K562 (cell line): ENCODE results near the gene ITPR3. TPM values are rescaled to one million over a fixed set of nuclear protein-coding genes. Genes with fewer than 3 reads are reported as not detected.

Source experiments
- ATAC-seq: fragments of 200-7000 bp; cut with Tn5 transposase; 3 replicates; pipeline ENCODE4 v1.9.1; 2020; ENCODE audit warnings: moderate library complexity
- BruUV-seq: library from RNA; stranded (reverse); fragments of 400-500 nt; replicated peaks from 2 replicates; lab custom pipeline; 2021; lab: Mats Ljungman, UMichigan
- CTCF ChIA-PET: fragments of 300-600 bp; formaldehyde crosslinking; extraction: SDS; loops from one replicate; lab custom pipeline; 2021; ENCODE audit warnings: low intra/inter-chr PET ratio; lab: Yijun Ruan, JAX
- POLR2A ChIA-PET: fragments of 300-600, 350-650 bp; sonication (Branson Sonifier 250); formaldehyde crosslinking; extraction: SDS; loops from one replicate; lab custom pipeline; 2021; ENCODE audit warnings: antibody characterized with exemption, inconsistent platforms; lab: Yijun Ruan, JAX
- DNase-seq, 4 experiments: peaks; one replicate each; pipeline versions ENCODE4 v3.0.0 to v3.0.0-alpha.2; 2011 to 2018; ENCODE audit warnings: low spot score in 3 of 4, mixed read lengths in 3 of 4; ENCODE audit errors: extremely low read depth in 1 of 4
- FAIRE-seq: peaks from 2 replicates; lab custom pipeline; 2011; peaks lifted over from hg19 to GRCh38; lab: Jason Lieb, UNC
- H2AFZ ChIP-seq: 2 replicates; pipeline ENCODE4 v1.6.0; 2011; ENCODE audit warnings: low read depth, low read length, control low read depth, inconsistent platforms
- H3K27ac ChIP-seq: fragments of 200-600 bp; 3 replicates; pipeline ENCODE4 v1.8.0; 2011; ENCODE audit warnings: low read depth, mild to moderate bottlenecking, control low read depth, inconsistent platforms, low read length, moderate library complexity, mixed read lengths; ENCODE audit errors: extremely low read depth
- H3K27me3 ChIP-seq, 2 experiments: fragments of 300-600 bp in 1 of 2; 2 replicates in 1 of 2; 3 replicates in 1 of 2; pipeline versions ENCODE4 v1.6.0 to v1.8.0; 2011; ENCODE audit warnings: inconsistent platforms in 2 of 2, low read length in 2 of 2, mild to moderate bottlenecking in 1 of 2, mixed read lengths in 1 of 2, moderate library complexity in 1 of 2; ENCODE audit not compliant: control insufficient read depth in 2 of 2, insufficient read depth in 2 of 2
- H3K36me3 ChIP-seq: fragments of 300-600 bp; 3 replicates; pipeline ENCODE4 v1.8.0; 2011; ENCODE audit warnings: mild to moderate bottlenecking, low read length, inconsistent platforms; ENCODE audit not compliant: control insufficient read depth, insufficient read depth
- H3K4me1 ChIP-seq, 2 experiments: fragments of 200-600 bp in 1 of 2; replicated peaks in 1 of 2; 2 replicates in 1 of 2; 3 replicates in 1 of 2; pipeline versions ENCODE4 v1.5.1 to v1.8.0; 2011; ENCODE audit warnings: inconsistent platforms in 2 of 2, low read length in 2 of 2, mild to moderate bottlenecking in 1 of 2, mixed read lengths in 1 of 2, moderate library complexity in 1 of 2; ENCODE audit not compliant: control insufficient read depth in 2 of 2, insufficient read depth in 2 of 2
- H3K4me2 ChIP-seq: 2 replicates; pipeline ENCODE4 v1.6.1; 2011; ENCODE audit warnings: low read length, control low read depth, inconsistent platforms, mixed read lengths; ENCODE audit not compliant: insufficient read depth
- H3K4me3 ChIP-seq: fragments of 200-600 bp; sonication (generic), shearing (Covaris generic); 2 replicates; pipeline ENCODE4 v1.5.1; 2016; ENCODE audit warnings: control low read depth, inconsistent platforms
- H3K79me2 ChIP-seq: fragments of 200-600 bp; 3 replicates; pipeline ENCODE4 v1.8.0; 2011; ENCODE audit warnings: low read length, inconsistent platforms; ENCODE audit not compliant: control insufficient read depth, insufficient read depth
- H3K9ac ChIP-seq, 2 experiments: 2 replicates each; pipeline versions ENCODE4 v1.6.0 to v1.6.1; 2011; ENCODE audit warnings: low read depth in 2 of 2, low read length in 2 of 2, control low read depth in 1 of 2, inconsistent platforms in 1 of 2, mild to moderate bottlenecking in 1 of 2, mixed read lengths in 1 of 2; ENCODE audit not compliant: insufficient read depth in 1 of 2
- H3K9me1 ChIP-seq: one replicate; pipeline ENCODE4 v1.6.0; 2011; ENCODE audit warnings: inconsistent platforms, mild to moderate bottlenecking, low read length, moderate library complexity; ENCODE audit not compliant: control insufficient read depth, insufficient read depth
- H3K9me3 ChIP-seq: replicated peaks from 2 replicates; pipeline ENCODE4 v1.5.1; 2011; ENCODE audit warnings: low read depth, low read length, inconsistent platforms; ENCODE audit not compliant: control insufficient read depth, insufficient read depth
- H4K20me1 ChIP-seq: replicated peaks from 2 replicates; pipeline ENCODE4 v1.6.1; 2011; ENCODE audit warnings: low read length, inconsistent platforms, mixed read lengths; ENCODE audit not compliant: control insufficient read depth, insufficient read depth
- ADNP ChIP-seq: fragments of 200-800 bp; sonication (Bioruptor generic); IDR thresholded peaks from 2 replicates; pipeline ENCODE4 v1.6.1; 2016; ENCODE audit warnings: missing genetic modification characterization, missing compliant biosample characterization
- ARID2 ChIP-seq: fragments of 450-650 bp; IDR thresholded peaks from 2 replicates; pipeline ENCODE4 v1.6.1; 2017; ENCODE audit warnings: antibody characterized with exemption, mild to moderate bottlenecking
- CXXC5 ChIP-seq: fragments of 250-450 bp; sonication (Bioruptor Pico); IDR thresholded peaks from 2 replicates; pipeline ENCODE4 v1.8.0; 2022; ENCODE audit warnings: inconsistent platforms, mild to moderate bottlenecking, moderate library complexity
- DNMT1 ChIP-seq: fragments of 450-650 bp; IDR thresholded peaks from 2 replicates; pipeline ENCODE4 v1.6.1; 2016; ENCODE audit warnings: antibody characterized with exemption, mild to moderate bottlenecking
- GABPA ChIP-seq: fragments of 200-800 bp; sonication (Bioruptor generic); conservative IDR thresholded peaks from 2 replicates; pipeline ENCODE4 v1.6.1; 2016; ENCODE audit warnings: low read depth, missing genetic modification characterization, missing compliant biosample characterization
- GABPB1 ChIP-seq: sonication (generic); formaldehyde crosslinking; IDR thresholded peaks from 2 replicates; pipeline ENCODE4 v1.8.0; 2022; ENCODE audit warnings: mild to moderate bottlenecking, missing genetic modification reagents
- MAFF ChIP-seq: IDR thresholded peaks from 2 replicates; pipeline ENCODE4 v1.6.1; 2012; ENCODE audit warnings: low read length, improper control_type of control experiment
- SLC30A9 ChIP-seq: fragments of 250-450 bp; sonication (Bioruptor Pico); IDR thresholded peaks from 2 replicates; pipeline ENCODE4 v1.8.0; 2022; ENCODE audit warnings: mild to moderate bottlenecking, moderate library complexity
- SRSF7 ChIP-seq: fragments of 200-400 bp; formaldehyde crosslinking; optimal IDR thresholded peaks from 2 replicates; pipeline ENCODE3; 2017; ENCODE audit warnings: mild to moderate bottlenecking, low read depth, low read length
- TBP ChIP-seq: optimal IDR thresholded peaks from 2 replicates; pipeline ENCODE3; 2011; ENCODE audit warnings: low read depth, low read length, improper control_type of control experiment
- XRCC5 ChIP-seq: fragments of 200-400 bp; formaldehyde crosslinking; IDR thresholded peaks from 2 replicates; pipeline ENCODE4 v1.6.1; 2017; ENCODE audit warnings: low read depth, mild to moderate bottlenecking, low read length
- ZNF347 ChIP-seq: fragments of 450-650 bp; formaldehyde crosslinking; IDR thresholded peaks from 2 replicates; pipeline ENCODE4 v1.4.0; 2020; ENCODE audit warnings: low read depth, mild to moderate bottlenecking, moderate library complexity
- ZNF586 ChIP-seq: fragments of 450-650 bp; formaldehyde crosslinking; conservative IDR thresholded peaks from 2 replicates; pipeline ENCODE4 v1.4.0; 2020; ENCODE audit warnings: mild to moderate bottlenecking, moderate library complexity
- ZNF696 ChIP-seq: fragments of 250-450 bp; sonication (Bioruptor Pico); conservative IDR thresholded peaks from 2 replicates; pipeline ENCODE4 v1.4.0; 2020; ENCODE audit warnings: mild to moderate bottlenecking, moderate library complexity
- ZNF766 ChIP-seq: fragments of 200-800 bp; sonication (Bioruptor generic); conservative IDR thresholded peaks from 2 replicates; pipeline ENCODE4 v1.6.1; 2016; ENCODE audit warnings: missing genetic modification characterization, missing compliant biosample characterization
- ZNF830 ChIP-seq: fragments of 250-450 bp; sonication (Bioruptor Pico); IDR thresholded peaks from 2 replicates; pipeline ENCODE4 v1.5.0; 2021; ENCODE audit warnings: mild to moderate bottlenecking
- ZSCAN32 ChIP-seq: fragments of 450-650 bp; formaldehyde crosslinking; IDR thresholded peaks from 2 replicates; pipeline ENCODE4 v1.4.0; 2020; ENCODE audit warnings: mild to moderate bottlenecking, moderate library complexity
- WGBS: fragments of 100-300 bp; shearing (Covaris generic); methylation state at CpG from one replicate; pipeline ENCODE4 v1.1.6; 2016; ENCODE audit warnings: low coverage, mixed read lengths; ENCODE audit not compliant: insufficient coverage; ENCODE audit errors: missing lambda C conversion rate; 5-methylcytosine and 5-hydroxymethylcytosine counted together
- in situ Hi-C: fragments of 300-500 bp; cut with MboI; formaldehyde crosslinking; loops from 4 replicates; pipeline ENCODE4 v1.15.0; 2018; ENCODE audit warnings: inconsistent platforms, mixed read lengths
- intact Hi-C: fragments of 100-400 bp; cut with micrococcal nuclease; formaldehyde crosslinking; loops from 2 replicates; pipeline ENCODE4 v1.14.2; 2022
- polyA plus RNA-seq, 8 experiments: library from polyadenylated mRNA; depleted of rRNA in 4 of 8; stranded (reverse) in 5 of 8; unstranded in 3 of 8; fragments of >200 nt; fragmentation: Nextera tagmentation in 2 of 8; fragmentation: Illumina TruSeq in 1 of 8; extraction: Ambion mirVana in 2 of 8; extraction: Trizol in 1 of 8; gene quantifications; 2 replicates each; pipeline versions ENCODE4 v1.2.1 to v1.2.3, GENCODE V29; 2011 to 2014; ENCODE audit warnings: inconsistent platforms in 1 of 8, missing spikeins in 1 of 8
- total RNA-seq, 7 experiments: library from RNA; depleted of rRNA in 6 of 7; stranded (reverse); fragments of >200 nt in 6 of 7; fragmentation: Illumina TruSeq in 2 of 7; extraction: Trizol in 2 of 7; gene quantifications; 2 replicates each; pipeline versions ENCODE4 v1.2.1 to v1.2.3, GENCODE V29; 2011 to 2021; ENCODE audit warnings: low replicate concordance in 1 of 7

Gene ITPR3
- total and polyA plus RNA-seq, 9 of the 15 experiments (the other 6 are each of a cell fraction or from before 2014, with no cell fraction given): 0.39 to 35.7 (median 13.2) TPM

DNA sequence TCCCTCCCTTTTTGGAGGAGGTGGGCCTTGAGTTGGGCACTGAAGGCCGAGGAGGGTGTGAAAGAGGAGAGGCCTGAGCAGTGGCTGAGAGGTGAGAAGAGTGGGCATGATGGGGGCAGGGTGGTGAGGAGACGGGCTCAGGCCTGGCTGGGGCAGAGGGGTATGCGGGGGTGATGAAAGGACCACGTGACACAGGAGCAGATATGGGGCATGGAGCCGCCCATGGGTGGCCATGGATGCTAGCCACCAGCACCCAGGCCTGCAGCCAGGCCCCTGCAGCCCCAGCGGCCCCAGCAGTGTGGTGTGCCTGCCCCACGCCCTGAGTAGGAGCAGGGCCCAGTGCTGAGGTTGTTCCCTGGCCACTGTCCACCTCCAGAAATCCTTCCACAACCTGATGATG lies 63.9 kb downstream of the ITPR3 start:
- no peaks in the 10 kb centered on the region for H3K9me1 ChIP-seq
- no peaks in the 10 kb centered on the region for H3K79me2 ChIP-seq
- H3K36me3 ChIP-seq: peaks cover 91% of the 10 kb centered on the region; the same call in 2 of the 3 replicates
- H3K9me3 ChIP-seq: no peaks in the 10 kb centered on the region
- ChIA-PET CTCF (no interaction called here), POLR2A (interaction anchor here (1.4 kb wide), 1 partner anchor 9 kb away, joined by 6 read pairs; no protein-coding TSS in a partner anchor)
- H3K9ac ChIP-seq: no peak overlapping the region; a peak in 1 of 4 replicates
- H4K20me1 ChIP-seq: no peaks in the 10 kb centered on the region
- peaks cover 0 to 7% of the 10 kb centered on the region in 2 experiments; a peak in 1 of 5 replicates for H3K4me1 ChIP-seq
- intact Hi-C loops (no loop called here), in situ Hi-C loops (no loop called here)
- FAIRE-seq: no peak
- H3K4me3 ChIP-seq: no peak overlapping the region
- 86% methylated on average over 5 of the region's 7 CpGs for WGBS
- H3K4me2 ChIP-seq: no peak overlapping the region
- no peaks in the 10 kb centered on the region for H3K27me3 ChIP-seq
- ATAC-seq: no peak
- no peak overlapping the region for H2AFZ ChIP-seq
- DNase-seq: no peak
- H3K27ac ChIP-seq: no peak overlapping the region
- TF ChIP-seq SLC30A9: no peak
- TF ChIP-seq ZNF696 (CRISPR knock-in tag): no peak
- TF ChIP-seq ZNF766 (CRISPR knock-in tag): no peak
- no peak for TF ChIP-seq XRCC5
- no peak for TF ChIP-seq TBP
- TF ChIP-seq ADNP (tag): no peak
- TF ChIP-seq ZNF347: no peak
- TF ChIP-seq ZNF586: no peak
- no peak for TF ChIP-seq ZNF830
- no peak for TF ChIP-seq ARID2
- TF ChIP-seq DNMT1: no peak
- TF ChIP-seq GABPB1: no peak
- TF ChIP-seq CXXC5 (CRISPR knock-in tag): no peak
- TF ChIP-seq GABPA: no peak
- TF ChIP-seq ZSCAN32 (CRISPR knock-in tag): no peak
- no peak for TF ChIP-seq SRSF7
- no peak for TF ChIP-seq MAFF
- no TSS peak for BruUV-seq
